SK-N-SH treated with all-trans-retinoic acid at 6 μM for 48 hours (cell line): ENCODE measurements around the gene DYNLL1.
"Not testable (repeated sequence)": the region's sequence is repeated elsewhere in the genome, so short reads cannot be mapped to it uniquely, and the experiment has no call there.

ENCODE experiments used
- ATAC-seq: fragments of 200-7000 bp; cut with Tn5 transposase; 3 replicates; pipeline ENCODE4 v1.9.1; 2020; ENCODE audit warnings: mild to moderate bottlenecking, moderate library complexity
- ARNTL ChIP-seq: fragments of 450-650 bp; formaldehyde crosslinking; IDR thresholded peaks from 2 replicates; pipeline ENCODE4 v1.5.0; 2020; ENCODE audit warnings: low read depth, mild to moderate bottlenecking, moderate library complexity, borderline replicate concordance
- BACH2 ChIP-seq: fragments of 250-450 bp; sonication (Bioruptor Pico); IDR thresholded peaks from 2 replicates; pipeline ENCODE4 v1.9.0; 2021; ENCODE audit warnings: mild to moderate bottlenecking, borderline replicate concordance
- GLIS3 ChIP-seq: fragments of 250-450 bp; sonication (Bioruptor Pico); IDR thresholded peaks from 2 replicates; pipeline ENCODE4 v1.5.0; 2020; ENCODE audit warnings: mild to moderate bottlenecking, moderate library complexity
- PPARA ChIP-seq: fragments of 250-450 bp; sonication (Bioruptor Pico); IDR thresholded peaks from 2 replicates; pipeline ENCODE4 v1.5.0; 2020; ENCODE audit warnings: mild to moderate bottlenecking, borderline replicate concordance
- RARB ChIP-seq: fragments of 250-450 bp; sonication (Bioruptor Pico); IDR thresholded peaks from 2 replicates; pipeline ENCODE4 v1.8.0; 2021; ENCODE audit warnings: mild to moderate bottlenecking, moderate library complexity
- SNAI2 ChIP-seq: fragments of 250-450 bp; sonication (Bioruptor Pico); IDR thresholded peaks from 2 replicates; pipeline ENCODE4 v1.5.0; 2020; ENCODE audit warnings: mild to moderate bottlenecking, moderate library complexity
- ZFP30 ChIP-seq: fragments of 450-650 bp; formaldehyde crosslinking; IDR thresholded peaks from 2 replicates; pipeline ENCODE4 v1.5.0; 2022; ENCODE audit warnings: mild to moderate bottlenecking, moderate library complexity
- ZNF70 ChIP-seq: fragments of 450-650 bp; formaldehyde crosslinking; IDR thresholded peaks from 2 replicates; pipeline ENCODE4 v1.5.0; 2020; ENCODE audit warnings: mild to moderate bottlenecking, moderate library complexity
- TF ChIP-seq, protein P1 (sequence below): fragments of 250-450 bp; sonication (Bioruptor Pico); IDR thresholded peaks from 2 replicates; pipeline ENCODE4 v1.5.0; 2020; ENCODE audit warnings: mild to moderate bottlenecking, moderate library complexity
- TF ChIP-seq, protein P2 (sequence below): fragments of 250-450 bp; sonication (Bioruptor Pico); IDR thresholded peaks from 2 replicates; pipeline ENCODE4 v1.5.1; 2021; ENCODE audit warnings: mild to moderate bottlenecking, moderate library complexity
- TF ChIP-seq, protein P3 (sequence below): fragments of 250-450 bp; sonication (Bioruptor Pico); IDR thresholded peaks from 2 replicates; pipeline ENCODE4 v1.8.0; 2021; ENCODE audit warnings: low read depth, mild to moderate bottlenecking, moderate library complexity, borderline replicate concordance
- TF ChIP-seq, protein P4 (sequence below): fragments of 250-450 bp; sonication (Bioruptor Pico); IDR thresholded peaks from 2 replicates; pipeline ENCODE4 v1.8.0; 2020; ENCODE audit warnings: mild to moderate bottlenecking, moderate library complexity, borderline replicate concordance
- TF ChIP-seq, protein P5 (sequence below): fragments of 250-450 bp; sonication (Bioruptor Pico); IDR thresholded peaks from 2 replicates; pipeline ENCODE4 v1.5.1; 2020; ENCODE audit warnings: low read depth, mild to moderate bottlenecking, moderate library complexity

Gene DYNLL1

DNA sequence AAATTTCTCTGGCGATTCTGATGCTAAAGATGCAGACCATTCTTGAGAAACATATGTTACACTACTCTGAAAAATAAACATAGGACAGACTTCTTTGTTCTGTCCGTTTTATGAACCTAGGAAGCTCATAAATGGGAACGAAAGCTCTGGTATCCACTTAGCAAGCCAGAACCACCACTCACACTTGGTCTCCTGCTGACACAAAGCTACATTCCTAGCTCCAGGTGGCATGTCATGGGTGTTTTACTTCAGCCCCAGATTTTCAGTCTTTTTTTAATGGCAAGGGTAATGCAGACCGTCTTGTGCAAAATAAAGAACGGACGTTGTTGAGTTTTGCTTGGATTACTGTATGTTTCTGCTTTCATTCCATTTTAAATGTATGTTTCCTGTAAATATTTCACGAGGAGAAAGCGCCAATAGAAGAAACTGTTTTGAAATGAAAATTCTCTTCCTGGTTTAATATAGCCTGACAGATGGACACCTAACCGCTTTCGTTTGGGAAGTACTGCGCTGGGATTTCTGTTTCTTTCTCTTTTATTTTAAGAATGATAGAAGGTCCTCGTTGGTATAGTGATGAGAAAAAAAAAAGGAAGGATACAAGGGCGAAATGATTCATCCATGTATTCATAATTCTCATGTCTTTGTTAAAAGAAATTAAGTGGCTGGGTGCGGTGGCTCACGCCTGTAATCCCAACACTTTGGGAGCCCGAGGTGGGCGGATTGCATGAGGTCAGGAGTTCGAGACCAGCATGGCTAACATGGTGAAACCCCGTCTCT is 33.9 kb downstream of the DYNLL1 start:
- TF ChIP-seq, protein P1, sequence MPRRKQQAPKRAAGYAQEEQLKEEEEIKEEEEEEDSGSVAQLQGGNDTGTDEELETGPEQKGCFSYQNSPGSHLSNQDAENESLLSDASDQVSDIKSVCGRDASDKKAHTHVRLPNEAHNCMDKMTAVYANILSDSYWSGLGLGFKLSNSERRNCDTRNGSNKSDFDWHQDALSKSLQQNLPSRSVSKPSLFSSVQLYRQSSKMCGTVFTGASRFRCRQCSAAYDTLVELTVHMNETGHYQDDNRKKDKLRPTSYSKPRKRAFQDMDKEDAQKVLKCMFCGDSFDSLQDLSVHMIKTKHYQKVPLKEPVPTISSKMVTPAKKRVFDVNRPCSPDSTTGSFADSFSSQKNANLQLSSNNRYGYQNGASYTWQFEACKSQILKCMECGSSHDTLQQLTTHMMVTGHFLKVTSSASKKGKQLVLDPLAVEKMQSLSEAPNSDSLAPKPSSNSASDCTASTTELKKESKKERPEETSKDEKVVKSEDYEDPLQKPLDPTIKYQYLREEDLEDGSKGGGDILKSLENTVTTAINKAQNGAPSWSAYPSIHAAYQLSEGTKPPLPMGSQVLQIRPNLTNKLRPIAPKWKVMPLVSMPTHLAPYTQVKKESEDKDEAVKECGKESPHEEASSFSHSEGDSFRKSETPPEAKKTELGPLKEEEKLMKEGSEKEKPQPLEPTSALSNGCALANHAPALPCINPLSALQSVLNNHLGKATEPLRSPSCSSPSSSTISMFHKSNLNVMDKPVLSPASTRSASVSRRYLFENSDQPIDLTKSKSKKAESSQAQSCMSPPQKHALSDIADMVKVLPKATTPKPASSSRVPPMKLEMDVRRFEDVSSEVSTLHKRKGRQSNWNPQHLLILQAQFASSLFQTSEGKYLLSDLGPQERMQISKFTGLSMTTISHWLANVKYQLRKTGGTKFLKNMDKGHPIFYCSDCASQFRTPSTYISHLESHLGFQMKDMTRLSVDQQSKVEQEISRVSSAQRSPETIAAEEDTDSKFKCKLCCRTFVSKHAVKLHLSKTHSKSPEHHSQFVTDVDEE = no peak
- no peak for TF ChIP-seq BACH2
- TF ChIP-seq, protein P2, sequence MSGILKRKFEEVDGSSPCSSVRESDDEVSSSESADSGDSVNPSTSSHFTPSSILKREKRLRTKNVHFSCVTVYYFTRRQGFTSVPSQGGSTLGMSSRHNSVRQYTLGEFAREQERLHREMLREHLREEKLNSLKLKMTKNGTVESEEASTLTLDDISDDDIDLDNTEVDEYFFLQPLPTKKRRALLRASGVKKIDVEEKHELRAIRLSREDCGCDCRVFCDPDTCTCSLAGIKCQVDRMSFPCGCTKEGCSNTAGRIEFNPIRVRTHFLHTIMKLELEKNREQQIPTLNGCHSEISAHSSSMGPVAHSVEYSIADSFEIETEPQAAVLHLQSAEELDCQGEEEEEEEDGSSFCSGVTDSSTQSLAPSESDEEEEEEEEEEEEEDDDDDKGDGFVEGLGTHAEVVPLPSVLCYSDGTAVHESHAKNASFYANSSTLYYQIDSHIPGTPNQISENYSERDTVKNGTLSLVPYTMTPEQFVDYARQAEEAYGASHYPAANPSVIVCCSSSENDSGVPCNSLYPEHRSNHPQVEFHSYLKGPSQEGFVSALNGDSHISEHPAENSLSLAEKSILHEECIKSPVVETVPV (CRISPR knock-in tag) = no peak
- TF ChIP-seq, protein P3, sequence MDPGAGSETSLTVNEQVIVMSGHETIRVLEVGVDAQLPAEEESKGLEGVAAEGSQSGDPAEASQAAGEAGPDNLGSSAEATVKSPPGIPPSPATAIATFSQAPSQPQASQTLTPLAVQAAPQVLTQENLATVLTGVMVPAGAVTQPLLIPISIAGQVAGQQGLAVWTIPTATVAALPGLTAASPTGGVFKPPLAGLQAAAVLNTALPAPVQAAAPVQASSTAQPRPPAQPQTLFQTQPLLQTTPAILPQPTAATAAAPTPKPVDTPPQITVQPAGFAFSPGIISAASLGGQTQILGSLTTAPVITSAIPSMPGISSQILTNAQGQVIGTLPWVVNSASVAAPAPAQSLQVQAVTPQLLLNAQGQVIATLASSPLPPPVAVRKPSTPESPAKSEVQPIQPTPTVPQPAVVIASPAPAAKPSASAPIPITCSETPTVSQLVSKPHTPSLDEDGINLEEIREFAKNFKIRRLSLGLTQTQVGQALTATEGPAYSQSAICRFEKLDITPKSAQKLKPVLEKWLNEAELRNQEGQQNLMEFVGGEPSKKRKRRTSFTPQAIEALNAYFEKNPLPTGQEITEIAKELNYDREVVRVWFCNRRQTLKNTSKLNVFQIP (CRISPR knock-in tag) = no peak
- no peak for TF ChIP-seq ARNTL (CRISPR knock-in tag)
- no peak for TF ChIP-seq SNAI2 (CRISPR knock-in tag)
- no peak for ATAC-seq

DNA sequence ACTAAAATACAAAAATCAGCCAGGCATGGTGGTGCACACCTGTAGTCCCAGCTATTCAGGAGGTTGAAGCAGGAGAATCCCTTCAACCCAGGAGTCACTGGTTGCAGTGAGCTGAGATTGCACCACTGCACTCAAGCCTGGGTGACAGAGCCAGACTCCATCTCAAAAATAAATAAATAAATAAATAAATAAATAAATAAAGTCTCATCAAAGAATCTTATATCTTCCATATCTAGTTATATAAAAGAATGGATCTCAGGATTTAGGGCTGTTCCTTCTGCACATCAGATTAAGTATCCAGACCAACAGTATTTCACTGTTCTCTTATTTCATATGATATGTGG is 34.5 kb downstream of the DYNLL1 start:
- not testable (repeated sequence) for ATAC-seq

DNA sequence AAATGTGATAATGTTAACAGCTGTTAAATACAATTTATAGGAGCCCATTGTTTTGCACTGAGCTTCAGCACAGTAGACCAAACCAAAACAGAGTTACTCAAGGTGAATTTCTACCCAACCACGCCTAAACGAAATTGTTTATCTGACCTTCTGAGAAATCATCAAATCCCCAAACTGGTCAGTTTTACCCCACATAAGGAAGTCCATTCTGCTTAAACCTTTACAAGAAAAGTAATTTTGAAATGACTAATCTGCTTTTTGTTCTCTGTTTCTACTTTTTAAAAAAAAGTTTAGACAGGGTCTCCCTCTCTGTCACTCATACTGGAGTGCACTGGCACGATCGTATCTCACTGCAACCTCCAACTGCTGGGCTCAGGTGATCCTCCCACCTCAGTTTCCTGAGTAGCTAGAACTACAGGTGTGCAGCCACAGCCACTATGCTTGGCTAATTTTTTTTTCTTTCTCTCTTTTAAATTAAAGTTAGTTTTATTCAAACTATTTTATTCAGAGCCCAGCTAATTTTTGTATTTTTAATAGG is 36.9 kb downstream of the DYNLL1 start:
- ATAC-seq = no peak
- TF ChIP-seq, protein P3 (CRISPR knock-in tag) = no peak
- no peak for TF ChIP-seq PPARA

DNA sequence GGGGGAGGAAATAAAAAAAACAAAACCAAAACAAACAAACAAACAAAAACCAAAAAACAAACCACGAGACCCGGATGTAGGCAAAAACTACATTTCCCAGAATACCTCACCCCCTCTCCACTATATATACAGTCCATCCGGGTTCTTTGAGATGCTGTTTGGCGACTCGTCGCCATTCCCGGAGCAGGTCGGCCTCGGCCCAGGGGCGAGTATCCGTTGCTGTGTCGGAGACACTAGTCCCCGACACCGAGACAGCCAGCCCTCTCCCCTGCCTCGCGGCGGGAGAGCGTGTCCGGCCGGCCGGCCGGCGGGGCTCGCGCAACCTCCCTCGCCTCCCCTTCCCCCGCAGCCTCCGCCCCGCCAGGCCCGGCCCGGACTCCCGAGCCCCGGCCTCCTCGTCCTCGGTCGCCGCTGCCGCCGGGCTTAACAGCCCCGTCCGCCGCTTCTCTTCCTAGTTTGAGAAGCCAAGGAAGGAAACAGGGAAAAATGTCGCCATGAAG is 38.3 kb downstream of the DYNLL1 start, which contains the start of gene RNF10:
Gene RNF10, plus strand, starts transcription at position 154 of the 500 bp plus-strand sequence. CDS start 456 bp downstream, outside the sequence.
- no peak for TF ChIP-seq ZFP30 (CRISPR knock-in tag)
- peak; percentile 74 for ATAC-seq

DNA sequence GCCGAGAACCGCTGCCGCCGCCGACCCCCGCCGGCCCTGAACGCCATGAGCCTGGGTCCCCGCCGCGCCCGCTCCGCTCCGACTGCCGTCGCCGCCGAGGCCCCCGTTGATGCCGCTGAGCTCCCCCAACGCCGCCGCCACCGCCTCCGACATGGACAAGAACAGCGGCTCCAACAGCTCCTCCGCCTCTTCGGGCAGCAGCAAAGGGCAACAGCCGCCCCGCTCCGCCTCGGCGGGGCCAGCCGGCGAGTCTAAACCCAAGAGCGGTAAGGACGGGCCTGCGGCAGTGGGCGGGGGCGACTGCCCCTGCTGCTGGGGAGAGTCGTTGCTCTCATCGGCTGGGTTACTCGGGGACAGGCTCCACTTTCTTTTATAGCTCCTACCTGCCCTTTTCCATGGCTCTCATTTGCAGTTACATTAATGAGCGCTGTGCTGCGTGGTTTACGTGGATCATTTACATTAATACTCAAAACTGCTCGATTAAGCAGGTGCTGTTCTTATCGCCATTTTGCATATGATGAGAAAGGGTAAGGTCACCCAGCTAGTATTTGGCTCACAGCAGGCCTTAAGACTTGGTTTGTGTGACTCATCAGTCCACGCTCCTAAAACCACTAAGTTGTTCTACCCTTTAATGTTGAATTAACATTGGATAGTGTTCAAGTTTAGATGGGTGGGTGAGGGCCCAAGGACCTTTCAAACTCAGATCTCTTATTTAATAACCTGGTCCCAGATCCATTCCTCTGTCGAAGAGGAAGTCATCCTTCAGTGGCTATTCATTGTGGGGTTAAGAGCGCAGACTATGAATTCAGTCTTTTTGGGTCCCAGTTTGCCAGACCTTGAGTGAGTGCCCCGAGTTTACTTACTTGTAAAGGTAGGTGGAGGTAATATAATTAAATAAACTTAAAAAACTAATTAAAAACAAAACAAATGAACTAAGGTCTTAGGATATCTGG is 39.1 kb downstream of the DYNLL1 start:
- ATAC-seq = peak; percentile 62

More for the DNA sequence above, 39.1 kb downstream of the DYNLL1 start:
- TF ChIP-seq GLIS3 (CRISPR knock-in tag) (no peak), ZNF70 (CRISPR knock-in tag) (no peak), SNAI2 (CRISPR knock-in tag) (no peak), RARB (CRISPR knock-in tag) (no peak)
- TF ChIP-seq, protein P4, sequence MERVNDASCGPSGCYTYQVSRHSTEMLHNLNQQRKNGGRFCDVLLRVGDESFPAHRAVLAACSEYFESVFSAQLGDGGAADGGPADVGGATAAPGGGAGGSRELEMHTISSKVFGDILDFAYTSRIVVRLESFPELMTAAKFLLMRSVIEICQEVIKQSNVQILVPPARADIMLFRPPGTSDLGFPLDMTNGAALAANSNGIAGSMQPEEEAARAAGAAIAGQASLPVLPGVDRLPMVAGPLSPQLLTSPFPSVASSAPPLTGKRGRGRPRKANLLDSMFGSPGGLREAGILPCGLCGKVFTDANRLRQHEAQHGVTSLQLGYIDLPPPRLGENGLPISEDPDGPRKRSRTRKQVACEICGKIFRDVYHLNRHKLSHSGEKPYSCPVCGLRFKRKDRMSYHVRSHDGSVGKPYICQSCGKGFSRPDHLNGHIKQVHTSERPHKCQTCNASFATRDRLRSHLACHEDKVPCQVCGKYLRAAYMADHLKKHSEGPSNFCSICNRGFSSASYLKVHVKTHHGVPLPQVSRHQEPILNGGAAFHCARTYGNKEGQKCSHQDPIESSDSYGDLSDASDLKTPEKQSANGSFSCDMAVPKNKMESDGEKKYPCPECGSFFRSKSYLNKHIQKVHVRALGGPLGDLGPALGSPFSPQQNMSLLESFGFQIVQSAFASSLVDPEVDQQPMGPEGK (CRISPR knock-in tag) = no peak
- TF ChIP-seq, protein P5, sequence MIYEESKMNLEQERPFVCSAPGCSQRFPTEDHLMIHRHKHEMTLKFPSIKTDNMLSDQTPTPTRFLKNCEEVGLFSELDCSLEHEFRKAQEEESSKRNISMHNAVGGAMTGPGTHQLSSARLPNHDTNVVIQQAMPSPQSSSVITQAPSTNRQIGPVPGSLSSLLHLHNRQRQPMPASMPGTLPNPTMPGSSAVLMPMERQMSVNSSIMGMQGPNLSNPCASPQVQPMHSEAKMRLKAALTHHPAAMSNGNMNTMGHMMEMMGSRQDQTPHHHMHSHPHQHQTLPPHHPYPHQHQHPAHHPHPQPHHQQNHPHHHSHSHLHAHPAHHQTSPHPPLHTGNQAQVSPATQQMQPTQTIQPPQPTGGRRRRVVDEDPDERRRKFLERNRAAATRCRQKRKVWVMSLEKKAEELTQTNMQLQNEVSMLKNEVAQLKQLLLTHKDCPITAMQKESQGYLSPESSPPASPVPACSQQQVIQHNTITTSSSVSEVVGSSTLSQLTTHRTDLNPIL = no peak
